Measurements from ENCODE around the gene TLN1.

DNA sequence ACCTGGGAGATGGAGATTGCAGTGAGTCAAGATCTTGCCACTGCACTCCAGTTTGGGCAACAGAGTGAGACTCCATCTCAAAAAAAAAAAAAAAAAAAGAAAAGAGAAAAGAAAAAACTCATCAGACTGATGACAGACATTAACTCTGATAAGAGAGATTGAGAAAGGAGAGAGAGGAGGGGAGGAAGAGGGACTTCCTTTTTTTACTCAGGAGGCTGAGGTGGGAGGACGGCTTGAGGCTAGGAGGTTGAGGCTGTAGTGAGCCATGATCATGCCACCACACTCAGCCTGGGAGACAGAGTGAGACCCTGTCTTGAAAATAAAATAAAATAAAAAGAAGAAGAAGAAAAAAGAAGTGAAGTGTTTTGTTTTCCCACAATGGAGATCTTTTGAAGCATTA is 31.8 kb upstream of the TLN1 start:
- TF ChIP-seq, protein P1, sequence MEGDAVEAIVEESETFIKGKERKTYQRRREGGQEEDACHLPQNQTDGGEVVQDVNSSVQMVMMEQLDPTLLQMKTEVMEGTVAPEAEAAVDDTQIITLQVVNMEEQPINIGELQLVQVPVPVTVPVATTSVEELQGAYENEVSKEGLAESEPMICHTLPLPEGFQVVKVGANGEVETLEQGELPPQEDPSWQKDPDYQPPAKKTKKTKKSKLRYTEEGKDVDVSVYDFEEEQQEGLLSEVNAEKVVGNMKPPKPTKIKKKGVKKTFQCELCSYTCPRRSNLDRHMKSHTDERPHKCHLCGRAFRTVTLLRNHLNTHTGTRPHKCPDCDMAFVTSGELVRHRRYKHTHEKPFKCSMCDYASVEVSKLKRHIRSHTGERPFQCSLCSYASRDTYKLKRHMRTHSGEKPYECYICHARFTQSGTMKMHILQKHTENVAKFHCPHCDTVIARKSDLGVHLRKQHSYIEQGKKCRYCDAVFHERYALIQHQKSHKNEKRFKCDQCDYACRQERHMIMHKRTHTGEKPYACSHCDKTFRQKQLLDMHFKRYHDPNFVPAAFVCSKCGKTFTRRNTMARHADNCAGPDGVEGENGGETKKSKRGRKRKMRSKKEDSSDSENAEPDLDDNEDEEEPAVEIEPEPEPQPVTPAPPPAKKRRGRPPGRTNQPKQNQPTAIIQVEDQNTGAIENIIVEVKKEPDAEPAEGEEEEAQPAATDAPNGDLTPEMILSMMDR (IDR thresholded peaks at IDR 0.05): no peak
- TF ChIP-seq POLR2A (IDR thresholded peaks at IDR 0.05): no peak

Data from prostate gland (tissue), 2 donors.